NCI-H2081 (cell line): Measurements from ENCODE around the gene PTAR1.

Source experiments
- DNase-seq, 2 experiments: peaks; one replicate each; lab custom pipeline; 2025; lab: John Stamatoyannopoulos, UW

The PTAR1 gene

GRCh38 chr9:69750085-69750484 lies 9.7 kb downstream of the PTAR1 start:
- DNase-seq = no peak

- DNase-seq = no peak
These were observed 11.5 kb downstream of the PTAR1 start for GRCh38 chr9:69748304-69748703.

- DNase-seq = peak in 1 of 2 experiments; percentile 28
These were observed 12.8 kb downstream of the PTAR1 start for GRCh38 chr9:69746859-69747560.

- no peak for DNase-seq
These were observed 13.9 kb downstream of the PTAR1 start for GRCh38 chr9:69745716-69746437.

- no peak for DNase-seq
These were observed 15.0 kb downstream of the PTAR1 start for GRCh38 chr9:69744688-69745380.

GRCh38 chr9:69743930-69744329 lies 15.9 kb downstream of the PTAR1 start:
- DNase-seq = no peak

GRCh38 chr9:69740872-69741505 lies 18.8 kb downstream of the PTAR1 start:
- DNase-seq = no peak

- no peak for DNase-seq
These were observed 28.5 kb downstream of the PTAR1 start for GRCh38 chr9:69731348-69731747.

GRCh38 chr9:69719983-69720382 lies 39.8 kb downstream of the PTAR1 start:
- no peak for DNase-seq

- DNase-seq = no peak
These were observed 40.4 kb downstream of the PTAR1 start for GRCh38 chr9:69719367-69719766.

GRCh38 chr9:69718218-69718617 lies 41.6 kb downstream of the PTAR1 start:
- DNase-seq = peak; percentile 6 to 14

- no peak for DNase-seq
These were observed 44.0 kb downstream of the PTAR1 start for GRCh38 chr9:69715825-69716224.

GRCh38 chr9:69715096-69715495 lies 44.7 kb downstream of the PTAR1 start:
- no peak for DNase-seq

GRCh38 chr9:69697475-69697874 lies 62.3 kb downstream of the PTAR1 start:
- no peak for DNase-seq

GRCh38 chr9:69696802-69697201 lies 63.0 kb downstream of the PTAR1 start:
- no peak for DNase-seq

GRCh38 chr9:69689991-69690538 lies 69.7 kb downstream of the PTAR1 start:
- no peak for DNase-seq

GRCh38 chr9:69683927-69684326 lies 75.9 kb downstream of the PTAR1 start:
- no peak for DNase-seq

GRCh38 chr9:69678843-69679538 lies 80.8 kb downstream of the PTAR1 start:
- DNase-seq = no peak

GRCh38 chr9:69677931-69678330 lies 81.9 kb downstream of the PTAR1 start:
- DNase-seq = no peak

GRCh38 chr9:69675563-69675962 lies 84.2 kb downstream of the PTAR1 start:
- no peak for DNase-seq

GRCh38 chr9:69674716-69675438 lies 84.9 kb downstream of the PTAR1 start:
- no peak for DNase-seq
